Vagina (tissue), 2 donors: ENCODE results near the gene SELENON. TPM values are rescaled to one million over a fixed set of nuclear protein-coding genes. Genes with fewer than 3 reads are reported as not detected.

Experiments
- DNase-seq, 2 donors: peaks; one replicate each; pipeline ENCODE4 v3.0.0-alpha.2; 2017; ENCODE audit errors: extremely low spot score in 2 of 2
- H3K27ac ChIP-seq: fragments of 200-600 bp; sonication (generic); one replicate; pipeline ENCODE4 v1.5.1; 2019
- H3K27me3 ChIP-seq: fragments of 200-600 bp; sonication (generic); one replicate; pipeline ENCODE4 v1.5.1; 2019
- H3K36me3 ChIP-seq, 2 donors: fragments of 200-600 bp; sonication (generic); one replicate each; pipeline ENCODE4 v1.5.1; 2017 to 2019
- H3K4me1 ChIP-seq: fragments of 200-600 bp; sonication (generic); one replicate; pipeline ENCODE4 v1.5.1; 2019
- H3K4me3 ChIP-seq, 2 donors: fragments of 200-600 bp; sonication (generic); 1 replicate in 1 of 2; 2 replicates in 1 of 2; pipeline ENCODE4 v1.5.1; 2016 to 2019
- H3K9me3 ChIP-seq: fragments of 200-600 bp; sonication (generic); one replicate; pipeline ENCODE4 v1.5.1; 2019
- POLR2A ChIP-seq, 2 donors: fragments of 450-650 bp; IDR thresholded peaks; one replicate each; pipeline ENCODE4 v1.6.1; 2017; ENCODE audit warnings: antibody characterized with exemption in 2 of 2, mild to moderate bottlenecking in 2 of 2, moderate library complexity in 2 of 2
- POLR2AphosphoS5 ChIP-seq, 2 donors: sonication (generic); formaldehyde crosslinking; IDR thresholded peaks; one replicate each; pipeline ENCODE4 v1.9.0; 2017; ENCODE audit warnings: antibody characterized with exemption in 2 of 2, mild to moderate bottlenecking in 2 of 2, low read depth in 1 of 2; ENCODE audit not compliant: insufficient read depth in 1 of 2
- intact Hi-C: fragments of 100-400 bp; cut with DNase I; formaldehyde crosslinking; loops from one replicate; pipeline ENCODE4 v1.15.1; 2023
- total RNA-seq: library from RNA; depleted of rRNA; stranded (reverse); fragments of >200 nt; gene quantifications from one replicate; pipeline ENCODE4 v1.2.3, GENCODE V29; 2016
- TF ChIP-seq, protein P1 (sequence below), 3 experiments: fragments of 450-650 bp in 2 of 3; fragments of 200-600 bp in 1 of 3; sonication (generic) in 1 of 3; IDR thresholded peaks; one replicate each; pipeline ENCODE4 v1.5.1; 2017 to 2019; ENCODE audit warnings: antibody characterized with exemption in 3 of 3, mild to moderate bottlenecking in 2 of 3, moderate library complexity in 2 of 3

SELENON gene
- total RNA-seq, 1 donor from 2014 or later: 39.0 TPM

DNA sequence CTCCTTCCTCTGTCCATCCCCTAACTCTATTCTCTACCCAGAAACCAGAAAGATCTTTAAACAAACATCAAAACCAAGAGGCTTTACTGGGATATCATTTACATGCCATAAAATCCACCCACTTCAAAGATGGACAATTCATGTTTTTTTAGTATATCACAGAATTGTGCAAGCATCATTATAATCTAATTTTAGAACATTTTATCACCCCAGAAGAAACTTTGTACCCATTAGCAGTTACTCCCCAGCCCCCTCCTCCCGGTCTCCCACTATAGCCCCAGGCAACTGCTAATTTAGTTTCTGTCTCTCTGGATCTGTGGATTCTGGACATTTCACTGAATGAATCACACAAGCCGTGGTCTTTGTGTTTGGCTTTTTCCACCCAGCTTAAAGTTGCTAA is 4.8 kb upstream of the SELENON start:
- no peaks in the 10 kb centered on the region for H3K9me3 ChIP-seq
- TF ChIP-seq, protein P1, sequence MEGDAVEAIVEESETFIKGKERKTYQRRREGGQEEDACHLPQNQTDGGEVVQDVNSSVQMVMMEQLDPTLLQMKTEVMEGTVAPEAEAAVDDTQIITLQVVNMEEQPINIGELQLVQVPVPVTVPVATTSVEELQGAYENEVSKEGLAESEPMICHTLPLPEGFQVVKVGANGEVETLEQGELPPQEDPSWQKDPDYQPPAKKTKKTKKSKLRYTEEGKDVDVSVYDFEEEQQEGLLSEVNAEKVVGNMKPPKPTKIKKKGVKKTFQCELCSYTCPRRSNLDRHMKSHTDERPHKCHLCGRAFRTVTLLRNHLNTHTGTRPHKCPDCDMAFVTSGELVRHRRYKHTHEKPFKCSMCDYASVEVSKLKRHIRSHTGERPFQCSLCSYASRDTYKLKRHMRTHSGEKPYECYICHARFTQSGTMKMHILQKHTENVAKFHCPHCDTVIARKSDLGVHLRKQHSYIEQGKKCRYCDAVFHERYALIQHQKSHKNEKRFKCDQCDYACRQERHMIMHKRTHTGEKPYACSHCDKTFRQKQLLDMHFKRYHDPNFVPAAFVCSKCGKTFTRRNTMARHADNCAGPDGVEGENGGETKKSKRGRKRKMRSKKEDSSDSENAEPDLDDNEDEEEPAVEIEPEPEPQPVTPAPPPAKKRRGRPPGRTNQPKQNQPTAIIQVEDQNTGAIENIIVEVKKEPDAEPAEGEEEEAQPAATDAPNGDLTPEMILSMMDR (IDR thresholded peaks at IDR 0.05): no peak
- TF ChIP-seq POLR2A (IDR thresholded peaks at IDR 0.05) (no peak), POLR2AphosphoS5 (IDR thresholded peaks at IDR 0.05; ENCODE audit: insufficient read depth in 1 of 2, low read depth in 1 of 2) (no peak)
- intact Hi-C loops: loop anchor here (5.0 to 10.0 kb wide), 2 partner anchors 100 to 188 kb away; no protein-coding TSS in a partner anchor

DNA sequence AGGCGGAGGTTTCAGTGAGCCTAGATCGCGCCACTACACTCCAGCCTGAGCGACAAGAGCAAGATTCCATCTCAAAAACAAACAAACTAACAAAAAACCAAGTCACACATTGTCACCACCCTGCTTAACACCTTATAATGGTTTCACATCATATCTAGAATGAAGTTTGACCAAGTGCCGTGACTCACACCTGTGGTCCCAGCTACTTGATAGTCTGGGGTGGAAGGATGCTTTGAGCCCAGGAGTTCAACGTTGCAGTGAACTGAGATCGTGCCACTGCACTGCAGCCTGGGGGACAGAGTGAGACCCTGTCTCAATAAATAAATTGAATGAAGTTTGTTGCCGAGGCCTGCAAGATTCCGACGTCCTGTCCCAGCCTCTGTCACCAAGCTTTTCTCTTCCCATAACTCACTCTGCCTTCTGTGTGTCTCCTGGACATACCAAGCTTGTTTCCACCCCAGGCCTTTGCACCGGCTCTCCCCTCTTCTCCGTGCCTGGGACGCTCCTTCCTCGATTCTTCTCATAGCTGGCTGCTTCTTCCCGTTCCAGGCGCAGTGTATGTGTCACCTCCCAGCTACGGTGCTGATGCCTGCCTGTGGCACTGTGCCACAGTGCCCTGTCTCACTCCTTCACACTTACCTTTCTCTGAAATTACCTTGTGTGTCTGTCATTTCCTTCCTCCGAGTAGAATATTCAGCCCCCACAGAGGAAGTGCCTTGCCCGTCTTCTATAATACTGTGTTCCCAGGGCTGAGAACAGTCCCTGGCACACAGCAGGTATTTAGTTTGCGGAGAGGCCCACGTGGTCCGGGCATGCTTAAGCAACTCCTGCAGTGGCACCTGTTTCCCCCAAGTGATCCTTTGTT is 3.8 kb upstream of the SELENON start:
- H3K27ac ChIP-seq: peak overlapping the region; percentile 25
- H3K9me3 ChIP-seq: no peaks in the 10 kb centered on the region
- peaks cover 36% of the 10 kb centered on the region for H3K4me1 ChIP-seq
- intact Hi-C loops: loop anchor here (5.0 to 10.0 kb wide), 2 partner anchors 101 to 189 kb away; no protein-coding TSS in a partner anchor
- DNase-seq: no peak
- H3K36me3 ChIP-seq: no peaks in the 10 kb centered on the region
- peak in 1 of 2 donors; percentile 78 for TF ChIP-seq POLR2AphosphoS5 (IDR thresholded peaks at IDR 0.05; ENCODE audit: insufficient read depth in 1 of 2, low read depth in 1 of 2)
- no peak for TF ChIP-seq POLR2A (IDR thresholded peaks at IDR 0.05)
- H3K27me3 ChIP-seq: no peaks in the 10 kb centered on the region
- no peak overlapping the region for H3K4me3 ChIP-seq

More for the DNA sequence above, 4.8 kb upstream of the SELENON start:
- Histone ChIP-seq H3K36me3 (no peaks in the 10 kb centered on the region), H3K4me1 (peaks cover 28% of the 10 kb centered on the region), H3K27me3 (no peaks in the 10 kb centered on the region), H3K27ac (peak overlapping the region; percentile 7), H3K4me3 (no peak overlapping the region)
- DNase-seq: no peak

DNA sequence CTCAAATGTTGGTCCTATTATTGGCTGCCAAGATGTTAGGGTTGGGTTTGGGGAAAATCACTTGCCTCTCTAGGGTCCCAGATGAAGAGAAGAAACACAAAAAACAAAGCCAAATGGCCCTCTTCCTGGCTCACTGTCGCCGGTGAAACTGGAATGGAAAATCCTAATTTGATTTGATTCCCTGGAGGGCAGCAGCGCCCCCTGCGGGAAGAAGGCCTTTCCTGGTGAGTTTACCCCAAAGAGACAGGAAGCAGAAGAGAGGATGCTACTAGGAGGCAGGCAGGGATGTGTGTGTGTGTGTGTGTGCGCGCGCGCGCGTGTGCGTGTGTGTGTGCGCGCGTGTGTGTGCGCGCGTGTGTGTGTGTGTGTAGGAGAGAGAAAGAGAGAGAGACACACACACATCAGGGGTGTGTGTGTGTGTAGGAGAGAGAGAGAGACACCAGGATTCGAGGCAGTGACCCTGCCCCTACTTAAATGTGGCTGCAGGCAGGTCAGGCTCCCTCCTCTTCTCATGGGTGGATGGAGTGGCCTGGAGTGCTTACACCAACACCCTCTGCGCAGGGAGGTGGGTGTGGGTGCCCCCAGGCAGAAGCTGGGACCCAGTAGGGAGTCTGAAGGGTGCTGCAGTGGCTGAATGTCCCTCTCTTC is 3.1 kb upstream of the SELENON start:
- TF ChIP-seq POLR2A (IDR thresholded peaks at IDR 0.05): no peak
- TF ChIP-seq, protein P1 (IDR thresholded peaks at IDR 0.05): peak; percentile 56 to 80 (median 62)
- TF ChIP-seq POLR2AphosphoS5 (IDR thresholded peaks at IDR 0.05; ENCODE audit: insufficient read depth in 1 of 2, low read depth in 1 of 2): peak in 1 of 2 donors; percentile 70
- Histone ChIP-seq H3K4me3 (no peak overlapping the region), H3K4me1 (peaks cover 43% of the 10 kb centered on the region), H3K9me3 (no peaks in the 10 kb centered on the region), H3K27ac (peak overlapping the region; percentile 25), H3K27me3 (no peaks in the 10 kb centered on the region), H3K36me3 (no peaks in the 10 kb centered on the region)
- intact Hi-C loops: loop anchor here (5.0 to 10.0 kb wide), 2 partner anchors 102 to 190 kb away; no protein-coding TSS in a partner anchor
- no peak for DNase-seq

DNA sequence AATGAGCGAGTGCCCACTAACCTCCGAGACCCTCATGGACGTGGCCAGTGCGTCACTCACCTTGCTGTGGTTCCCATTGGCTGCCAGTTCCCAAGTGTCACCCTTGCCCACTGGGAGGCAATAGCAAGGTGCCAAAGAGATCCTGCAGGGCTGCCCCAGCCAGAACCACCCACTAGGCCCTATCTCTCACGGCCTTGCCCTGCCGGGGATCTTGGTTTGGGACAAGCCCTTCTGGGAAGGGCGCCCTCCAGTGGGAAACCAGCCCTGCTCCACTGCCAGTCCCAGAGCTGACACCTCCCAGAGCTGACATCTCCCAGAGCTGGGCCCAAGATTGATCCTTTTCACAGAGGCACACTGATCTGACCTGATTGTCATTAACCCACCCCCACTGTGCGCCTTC is 2.1 kb upstream of the SELENON start:
- intact Hi-C loops: loop anchor here (5.0 to 10.0 kb wide), 2 partner anchors 103 to 191 kb away; no protein-coding TSS in a partner anchor
- H3K27me3 ChIP-seq: no peaks in the 10 kb centered on the region
- TF ChIP-seq POLR2A (IDR thresholded peaks at IDR 0.05): no peak
- TF ChIP-seq, protein P1 (IDR thresholded peaks at IDR 0.05): no peak
- no peak for TF ChIP-seq POLR2AphosphoS5 (IDR thresholded peaks at IDR 0.05; ENCODE audit: insufficient read depth in 1 of 2, low read depth in 1 of 2)
- H3K9me3 ChIP-seq: no peaks in the 10 kb centered on the region
- DNase-seq: no peak
- no peaks in the 10 kb centered on the region for H3K36me3 ChIP-seq
- H3K4me1 ChIP-seq: peaks cover 54% of the 10 kb centered on the region
- H3K27ac ChIP-seq: no peak overlapping the region
- H3K4me3 ChIP-seq: no peak overlapping the region

DNA sequence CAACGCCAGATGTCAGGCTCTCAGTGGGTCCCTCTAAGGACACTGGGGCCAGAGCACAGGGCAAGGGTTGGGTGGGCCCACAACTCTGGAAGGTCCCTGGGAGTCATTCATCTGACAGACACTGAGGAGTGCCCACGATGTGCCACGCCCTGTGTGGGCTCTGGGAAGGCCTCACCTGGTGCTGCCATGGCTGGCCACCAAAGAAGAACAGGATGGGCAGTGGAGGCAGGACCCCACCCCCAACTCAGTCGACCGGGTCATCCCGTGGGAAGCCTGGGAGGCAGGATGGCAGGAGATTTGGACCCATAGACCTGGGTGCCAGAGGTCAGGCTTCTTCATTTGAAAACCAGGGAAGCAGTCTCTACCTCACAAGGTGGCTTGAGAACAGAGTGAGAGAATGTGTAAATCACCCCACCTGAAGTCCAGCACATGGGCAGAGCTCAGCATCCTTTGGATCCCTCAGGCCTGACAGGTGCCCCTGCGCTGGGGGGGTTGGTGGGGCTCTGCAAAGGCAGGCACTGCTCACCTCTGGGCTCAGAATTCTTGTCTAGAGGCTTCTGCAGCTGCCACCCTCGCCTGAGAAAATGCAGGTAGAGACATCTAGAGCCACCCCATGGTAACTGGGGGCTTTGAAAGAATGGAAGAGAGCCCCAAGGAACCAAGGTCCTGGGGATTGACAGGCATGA is 1.2 kb upstream of the SELENON start:
- H3K27ac ChIP-seq: peak overlapping the region; percentile 83
- no peaks in the 10 kb centered on the region for H3K9me3 ChIP-seq
- no peak for DNase-seq
- H3K36me3 ChIP-seq: no peaks in the 10 kb centered on the region
- TF ChIP-seq, protein P1 (IDR thresholded peaks at IDR 0.05): no peak
- no peak for TF ChIP-seq POLR2A (IDR thresholded peaks at IDR 0.05)
- no peak for TF ChIP-seq POLR2AphosphoS5 (IDR thresholded peaks at IDR 0.05; ENCODE audit: insufficient read depth in 1 of 2, low read depth in 1 of 2)
- H3K27me3 ChIP-seq: no peaks in the 10 kb centered on the region
- peaks cover 62% of the 10 kb centered on the region for H3K4me1 ChIP-seq
- intact Hi-C loops: loop anchor here (5.0 to 10.0 kb wide), 2 partner anchors 104 to 192 kb away; no protein-coding TSS in a partner anchor
- H3K4me3 ChIP-seq: no peak overlapping the region
